ENCODE measurements around the gene SPDYC.

The SPDYC gene

GRCh38 chr11:65206901-65207300 lies 36.9 kb downstream of the SPDYC start:
- no peak for DNase-seq (ENCODE audit: low read depth)

DNA sequence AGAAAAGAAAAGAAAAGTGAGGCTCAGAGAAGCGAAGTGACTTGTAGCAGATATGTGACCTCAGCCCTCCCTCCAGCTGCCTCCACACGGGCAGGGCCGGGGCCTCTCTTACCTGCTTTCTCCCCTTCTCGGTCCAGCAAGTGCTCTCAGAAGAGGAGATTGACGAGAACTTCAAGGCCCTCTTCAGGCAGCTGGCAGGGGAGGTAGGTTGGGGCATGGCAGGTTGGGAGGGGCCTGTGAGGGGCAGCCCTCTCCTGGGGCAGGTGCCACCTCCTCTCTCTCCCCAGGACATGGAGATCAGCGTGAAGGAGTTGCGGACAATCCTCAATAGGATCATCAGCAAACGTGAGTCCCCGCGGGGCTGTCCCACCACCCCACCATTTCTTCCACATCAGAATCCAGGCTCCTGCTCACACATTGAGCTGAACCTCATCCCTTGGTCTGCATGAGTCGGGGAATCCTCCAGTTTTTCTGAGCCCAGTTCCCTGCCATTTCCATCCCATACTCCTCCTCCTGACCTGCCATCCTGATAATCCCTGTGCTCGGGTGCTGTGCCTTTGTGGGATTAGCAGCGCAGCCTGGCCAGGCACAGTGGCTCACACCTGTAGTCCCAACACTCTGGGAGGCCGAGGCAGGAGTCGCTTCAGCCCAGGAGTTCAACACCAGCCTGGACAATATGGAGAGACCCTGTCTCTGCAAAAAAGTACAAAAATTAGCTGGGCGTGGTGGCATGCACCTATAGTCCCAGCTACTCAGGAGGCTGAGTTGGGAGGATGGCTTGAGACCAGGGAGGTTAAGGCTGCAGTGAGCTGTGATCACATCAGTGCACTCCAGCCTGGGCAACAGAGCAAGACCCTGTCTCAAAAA lies 38.1 kb downstream of the SPDYC start:
- no peak for DNase-seq (ENCODE audit: low read depth)

GRCh38 chr11:65208785-65209710 lies 39.0 kb downstream of the SPDYC start:
- no peak for DNase-seq (ENCODE audit: low read depth)

DNA sequence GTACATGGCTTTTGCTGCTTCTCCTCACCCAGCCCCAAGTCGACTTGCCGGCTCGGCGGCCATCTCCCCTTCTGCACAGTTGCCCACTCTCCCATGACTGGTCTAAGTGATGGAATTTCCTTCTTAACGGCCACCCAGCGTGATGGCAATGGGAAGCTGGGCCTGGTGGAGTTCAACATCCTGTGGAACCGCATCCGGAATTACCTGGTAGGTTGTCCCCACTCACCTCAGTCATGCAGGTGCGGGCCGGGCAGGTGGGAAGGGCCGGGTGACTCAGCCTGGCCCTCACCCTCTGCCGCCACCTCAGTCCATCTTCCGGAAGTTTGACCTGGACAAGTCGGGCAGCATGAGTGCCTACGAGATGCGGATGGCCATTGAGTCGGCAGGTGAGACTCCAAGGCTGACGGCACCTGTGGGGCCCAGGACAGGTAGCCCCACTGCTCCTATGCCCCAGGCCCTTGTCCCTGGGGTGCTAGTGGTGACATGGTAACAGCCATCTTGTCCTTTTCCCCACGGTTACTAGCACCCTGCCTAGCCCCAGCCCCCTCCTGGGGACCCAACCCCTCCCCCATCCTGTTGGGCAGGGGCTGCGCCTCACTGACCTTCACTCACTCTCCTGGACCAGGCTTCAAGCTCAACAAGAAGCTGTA lies 39.8 kb downstream of the SPDYC start:
- no peak for DNase-seq (ENCODE audit: low read depth)

DNA sequence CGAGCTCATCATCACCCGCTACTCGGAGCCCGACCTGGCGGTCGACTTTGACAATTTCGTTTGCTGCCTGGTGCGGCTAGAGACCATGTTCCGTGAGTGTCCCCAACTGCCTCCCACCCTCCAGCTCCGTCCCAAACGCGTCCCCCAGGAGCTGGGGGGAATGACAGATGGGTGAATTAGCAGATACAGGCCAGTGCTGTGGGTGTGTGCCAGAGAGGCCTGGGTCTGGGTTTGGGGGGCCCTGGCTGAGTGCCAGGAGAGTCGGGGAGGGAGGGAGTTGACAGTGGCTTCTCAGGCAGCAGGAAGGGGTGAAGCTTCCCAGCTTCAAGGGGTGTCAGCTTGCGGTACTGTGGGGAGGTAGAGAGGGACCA lies 40.3 kb downstream of the SPDYC start:
- no peak for DNase-seq (ENCODE audit: low read depth)

- no peak for DNase-seq (ENCODE audit: low read depth)
Observed at GRCh38 chr11:65210748-65211147, 40.7 kb downstream of the SPDYC start.

DNA sequence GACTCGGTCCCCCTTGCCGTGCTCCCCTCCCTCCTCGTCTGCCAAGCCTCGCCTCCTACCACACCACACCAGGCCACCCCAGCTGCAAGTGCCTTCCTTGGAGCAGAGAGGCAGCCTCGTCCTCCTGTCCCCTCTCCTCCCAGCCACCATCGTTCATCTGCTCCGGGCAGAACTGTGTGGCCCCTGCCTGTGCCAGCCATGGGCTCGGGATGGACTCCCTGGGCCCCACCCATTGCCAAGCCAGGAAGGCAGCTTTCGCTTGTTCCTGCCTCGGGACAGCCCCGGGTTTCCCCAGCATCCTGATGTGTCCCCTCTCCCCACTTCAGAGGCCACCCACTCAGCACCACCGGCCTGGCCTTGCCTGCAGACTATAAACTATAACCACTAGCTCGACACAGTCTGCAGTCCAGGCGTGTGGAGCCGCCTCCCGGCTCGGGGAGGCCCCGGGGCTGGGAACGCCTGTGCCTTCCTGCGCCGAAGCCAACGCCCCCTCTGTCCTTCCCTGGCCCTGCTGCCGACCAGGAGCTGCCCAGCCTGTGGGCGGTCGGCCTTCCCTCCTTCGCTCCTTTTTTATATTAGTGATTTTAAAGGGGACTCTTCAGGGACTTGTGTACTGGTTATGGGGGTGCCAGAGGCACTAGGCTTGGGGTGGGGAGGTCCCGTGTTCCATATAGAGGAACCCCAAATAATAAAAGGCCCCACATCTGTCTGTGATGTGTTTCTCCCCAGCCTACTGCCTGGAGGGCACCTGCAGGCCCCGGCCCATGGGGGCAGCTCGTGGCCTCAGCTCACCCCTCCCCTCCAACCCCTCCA lies 41.5 kb downstream of the SPDYC start:
- no peak for DNase-seq (ENCODE audit: low read depth)

DNA sequence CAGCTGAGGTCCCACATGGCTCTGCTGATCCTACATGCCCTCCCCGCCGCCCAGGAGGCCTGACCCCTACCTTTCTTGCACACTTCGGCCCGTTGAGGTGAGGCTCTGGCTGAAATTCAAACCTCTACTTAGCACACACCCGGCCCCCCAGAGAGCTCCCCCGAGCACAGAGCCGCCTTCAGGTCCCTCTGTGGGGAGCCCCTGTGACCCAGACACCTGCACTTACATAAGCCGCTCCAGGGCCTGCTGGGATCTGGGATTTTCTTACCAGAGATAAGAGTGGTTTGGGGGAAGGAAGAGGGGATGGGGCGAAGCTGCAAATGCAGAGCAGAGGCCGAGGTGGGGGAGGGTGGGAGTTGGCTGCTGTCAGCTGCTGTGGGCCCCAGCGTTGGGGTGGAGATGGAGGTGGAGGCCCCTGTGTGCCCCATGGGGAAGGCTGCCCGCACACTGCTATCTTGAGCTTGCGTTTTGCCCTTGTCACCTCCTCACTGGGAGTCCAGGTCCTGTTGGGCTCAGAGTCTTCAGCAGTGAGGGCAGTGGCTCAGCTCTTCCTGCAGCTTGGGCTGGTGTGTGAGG lies 42.3 kb downstream of the SPDYC start:
- no peak for DNase-seq (ENCODE audit: low read depth)

DNA sequence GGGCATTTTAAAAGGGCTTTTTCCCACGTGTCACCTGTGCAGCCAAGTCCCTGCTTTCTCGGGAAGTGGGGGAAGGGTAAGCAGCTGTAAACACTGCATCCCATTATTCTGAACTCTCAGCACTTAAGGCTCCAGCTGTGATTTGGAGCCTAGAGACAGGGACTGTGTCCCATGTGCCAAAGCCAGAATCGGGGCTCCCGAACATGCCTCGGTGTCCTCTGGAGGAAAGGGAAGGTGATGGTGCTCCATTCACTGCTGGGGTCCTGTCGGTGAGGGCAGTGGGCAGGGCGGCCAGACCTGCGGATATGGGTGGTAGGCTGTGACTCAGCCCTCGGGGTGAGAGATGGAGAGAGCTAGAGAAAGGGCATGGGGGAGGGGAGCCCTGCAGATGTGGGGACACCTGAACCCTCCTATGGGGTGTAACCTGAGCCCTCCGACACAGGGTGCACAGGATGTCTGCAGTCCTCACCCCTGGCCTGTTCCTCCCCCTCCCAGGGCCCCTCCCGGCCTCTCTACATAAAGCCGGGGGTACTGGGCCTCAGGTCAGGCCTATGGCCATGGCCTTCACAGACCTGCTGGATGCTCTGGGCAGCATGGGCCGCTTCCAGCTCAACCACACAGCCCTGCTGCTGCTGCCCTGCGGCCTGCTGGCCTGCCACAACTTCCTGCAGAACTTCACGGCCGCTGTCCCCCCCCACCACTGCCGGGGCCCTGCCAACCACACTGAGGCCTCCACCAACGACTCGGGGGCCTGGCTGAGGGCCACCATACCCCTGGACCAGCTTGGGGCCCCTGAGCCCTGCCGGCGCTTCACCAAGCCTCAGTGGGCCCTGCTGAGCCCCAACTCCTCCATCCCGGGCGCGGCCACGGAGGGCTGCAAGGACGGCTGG lies 43.5 kb downstream of the SPDYC start:
- DNase-seq (ENCODE audit: low read depth): no peak

DNA sequence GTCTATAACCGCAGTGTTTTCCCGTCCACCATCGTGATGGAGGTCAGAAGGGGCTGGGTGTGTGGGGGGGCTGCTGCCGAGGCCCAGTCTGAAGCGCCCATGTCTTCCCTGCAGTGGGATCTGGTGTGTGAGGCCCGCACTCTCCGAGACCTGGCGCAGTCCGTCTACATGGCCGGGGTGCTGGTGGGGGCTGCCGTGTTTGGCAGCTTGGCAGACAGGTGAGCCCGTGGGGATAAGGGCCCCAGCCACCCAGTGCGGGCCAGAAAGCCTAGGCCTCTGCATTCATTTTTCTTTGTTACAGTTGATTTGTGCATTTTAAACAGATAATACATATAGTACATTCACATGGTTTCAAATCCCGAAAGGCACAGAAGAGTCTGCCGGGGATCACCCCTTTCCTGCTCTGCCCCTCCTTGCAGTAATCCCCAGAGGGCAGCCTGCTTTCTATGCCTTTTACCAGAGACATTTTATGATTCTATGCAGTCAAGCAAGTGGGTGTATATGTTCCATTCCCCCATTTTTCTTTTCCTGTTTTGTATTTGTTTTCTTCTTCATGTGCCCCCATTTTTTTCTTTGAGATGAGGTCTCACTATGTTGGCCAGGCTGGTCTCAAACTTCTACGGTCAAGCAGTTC lies 44.3 kb downstream of the SPDYC start:
- no peak for DNase-seq (ENCODE audit: low read depth)

DNA sequence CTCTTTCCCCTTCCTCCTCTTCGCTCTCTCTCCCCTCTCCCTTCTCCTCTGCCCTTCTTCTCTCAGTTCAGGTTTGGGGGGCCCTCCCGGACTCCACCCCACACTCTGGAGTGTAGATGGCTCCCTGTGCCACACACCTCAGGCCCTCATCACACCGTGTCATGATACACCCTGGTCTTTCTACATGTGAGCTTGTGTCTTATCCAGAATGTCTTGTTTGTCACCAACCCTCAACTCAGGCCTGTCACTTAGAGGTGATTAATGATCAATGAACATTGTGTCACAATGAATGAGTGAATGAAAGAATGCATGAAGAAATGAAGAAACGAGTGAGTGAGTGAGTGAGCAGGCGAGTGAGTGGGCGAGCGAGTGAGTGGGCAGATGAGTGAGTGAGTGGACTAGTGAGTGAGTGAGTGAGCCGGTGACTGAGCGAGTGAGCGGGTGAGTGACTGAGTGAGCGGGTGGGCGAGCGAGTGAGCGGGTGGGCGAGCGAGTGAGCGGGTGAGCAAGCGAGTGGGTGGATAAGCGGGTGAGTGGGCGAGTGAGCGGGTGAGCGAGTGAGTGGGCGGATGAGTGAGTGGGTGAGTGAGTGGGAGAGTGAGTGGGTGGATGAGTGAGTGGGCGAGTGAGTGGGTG lies 45.5 kb downstream of the SPDYC start:
- DNase-seq (ENCODE audit: low read depth): no peak

DNA sequence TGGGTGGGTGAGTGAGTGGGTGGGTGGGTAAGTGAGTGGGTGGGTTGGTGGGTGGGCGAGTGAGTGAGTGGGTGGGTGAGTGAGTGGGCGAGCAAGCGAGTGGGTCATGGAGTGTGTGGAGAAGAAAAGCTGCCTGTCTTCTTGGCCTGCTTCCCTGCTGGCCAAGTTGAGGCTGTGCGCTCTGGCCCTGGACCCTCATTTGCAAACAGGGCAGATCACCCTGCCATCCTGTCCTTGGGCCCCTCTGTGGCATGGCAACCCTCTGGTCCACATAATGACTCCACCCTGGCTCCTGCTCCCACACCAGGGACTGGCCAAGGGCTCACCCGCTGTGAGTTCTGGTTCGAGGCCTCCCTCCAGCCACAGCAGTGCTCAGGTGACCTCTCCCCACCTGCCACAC lies 46.8 kb downstream of the SPDYC start:
- no peak for DNase-seq (ENCODE audit: low read depth)

GRCh38 chr11:65217441-65218423 lies 47.7 kb downstream of the SPDYC start:
- no peak for DNase-seq (ENCODE audit: low read depth)

GRCh38 chr11:65218446-65218845 lies 48.4 kb downstream of the SPDYC start:
- no peak for DNase-seq (ENCODE audit: low read depth)

DNA sequence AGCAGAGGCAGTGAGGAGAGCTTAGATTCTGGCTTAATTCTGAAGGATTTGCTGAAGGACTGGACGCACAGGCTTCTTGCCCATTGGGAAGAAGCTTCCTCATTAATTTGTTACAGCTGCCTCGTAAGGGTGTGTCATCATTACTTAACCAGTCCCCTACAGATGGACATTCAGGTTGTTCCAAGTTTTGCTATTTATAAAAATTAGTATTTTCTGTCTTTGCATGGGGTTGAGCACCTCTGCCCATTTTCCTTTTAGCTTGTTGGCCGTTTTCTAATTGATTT lies 49.8 kb downstream of the SPDYC start:
- DNase-seq (ENCODE audit: low read depth): no peak

DNA sequence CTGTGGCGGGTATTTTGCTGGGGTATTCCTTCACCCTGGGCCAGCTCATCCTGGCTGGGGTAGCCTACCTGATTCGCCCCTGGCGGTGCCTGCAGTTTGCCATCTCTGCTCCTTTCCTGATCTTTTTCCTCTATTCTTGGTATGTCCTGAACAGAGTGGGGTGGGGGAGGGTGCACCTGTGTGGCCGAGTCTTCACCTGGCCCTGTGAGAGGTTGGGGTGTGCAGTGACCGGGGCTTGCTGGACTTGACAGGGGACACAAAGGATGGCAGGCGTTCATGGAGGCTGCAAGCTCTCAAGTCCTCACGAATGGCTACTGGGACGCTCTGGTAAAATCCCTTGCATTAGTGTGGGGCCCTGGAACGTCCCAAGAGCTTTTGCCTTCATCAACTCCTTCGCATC lies 51.0 kb downstream of the SPDYC start:
- no peak for DNase-seq (ENCODE audit: low read depth)

All from non-pigmented ciliary epithelial cell (primary cell).